Tibial nerve (tissue), 3 donors: Measurements from ENCODE around the gene C3.

Experiments
- EP300 ChIP-seq, 2 donors: sonication (generic); formaldehyde crosslinking; IDR thresholded peaks; one replicate each; pipeline ENCODE4 v1.6.1; 2017; ENCODE audit warnings: antibody characterized with exemption in 2 of 2, mild to moderate bottlenecking in 1 of 2
- POLR2A ChIP-seq, 2 donors: fragments of 450-650 bp; IDR thresholded peaks; one replicate each; pipeline ENCODE4 v1.6.1; 2017; ENCODE audit warnings: antibody characterized with exemption in 2 of 2, mild to moderate bottlenecking in 2 of 2, moderate library complexity in 2 of 2

GRCh38 chr19:6740589-6741343, 20.3 kb upstream of the C3 start:
- TF ChIP-seq EP300 (IDR thresholded peaks at IDR 0.05), result peak in 1 of 2 donors; percentile 56
- TF ChIP-seq POLR2A (IDR thresholded peaks at IDR 0.05), result peak in 1 of 2 donors; percentile 29
